Measurements from ENCODE around the gene DDX41.

Gene DDX41

DNA sequence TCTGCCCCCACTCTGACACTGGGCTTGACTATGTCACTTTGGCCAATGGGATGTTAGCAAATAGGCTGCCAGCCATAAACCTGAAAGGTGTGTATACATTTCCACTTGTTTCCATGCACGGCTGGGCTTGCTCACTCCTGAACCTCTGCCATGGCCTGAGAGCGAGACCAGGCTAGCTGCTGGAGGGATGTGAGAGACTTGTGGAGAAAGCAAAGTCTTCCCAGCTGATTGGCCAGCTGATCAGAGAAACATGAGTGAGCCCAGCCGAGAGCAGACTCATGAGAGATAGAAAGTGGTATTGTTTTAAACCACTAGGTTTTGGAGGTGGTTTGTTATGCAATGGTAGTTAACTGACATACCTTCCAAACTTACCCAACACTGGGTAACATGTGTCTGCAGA is 23.7 kb upstream of the DDX41 start:
- H3K9ac ChIP-seq (ENCODE audit: low read length): no peak overlapping the region
- no peaks in the 10 kb centered on the region for H3K4me1 ChIP-seq (ENCODE audit: insufficient read depth, low read length, severe bottlenecking)
- no peaks in the 10 kb centered on the region for H3K9me3 ChIP-seq (ENCODE audit: low read length)
- TF ChIP-seq, protein P1, sequence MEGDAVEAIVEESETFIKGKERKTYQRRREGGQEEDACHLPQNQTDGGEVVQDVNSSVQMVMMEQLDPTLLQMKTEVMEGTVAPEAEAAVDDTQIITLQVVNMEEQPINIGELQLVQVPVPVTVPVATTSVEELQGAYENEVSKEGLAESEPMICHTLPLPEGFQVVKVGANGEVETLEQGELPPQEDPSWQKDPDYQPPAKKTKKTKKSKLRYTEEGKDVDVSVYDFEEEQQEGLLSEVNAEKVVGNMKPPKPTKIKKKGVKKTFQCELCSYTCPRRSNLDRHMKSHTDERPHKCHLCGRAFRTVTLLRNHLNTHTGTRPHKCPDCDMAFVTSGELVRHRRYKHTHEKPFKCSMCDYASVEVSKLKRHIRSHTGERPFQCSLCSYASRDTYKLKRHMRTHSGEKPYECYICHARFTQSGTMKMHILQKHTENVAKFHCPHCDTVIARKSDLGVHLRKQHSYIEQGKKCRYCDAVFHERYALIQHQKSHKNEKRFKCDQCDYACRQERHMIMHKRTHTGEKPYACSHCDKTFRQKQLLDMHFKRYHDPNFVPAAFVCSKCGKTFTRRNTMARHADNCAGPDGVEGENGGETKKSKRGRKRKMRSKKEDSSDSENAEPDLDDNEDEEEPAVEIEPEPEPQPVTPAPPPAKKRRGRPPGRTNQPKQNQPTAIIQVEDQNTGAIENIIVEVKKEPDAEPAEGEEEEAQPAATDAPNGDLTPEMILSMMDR (IDR thresholded peaks at IDR 0.05; ENCODE audit: low read length): no peak
- TF ChIP-seq EZH2 (IDR thresholded peaks at IDR 0.05; ENCODE audit: borderline replicate concordance, low read length): no peak
- H3K36me3 ChIP-seq (ENCODE audit: insufficient read depth, low read length): peaks cover 65% of the 10 kb centered on the region
- no peaks in the 10 kb centered on the region for H3F3A ChIP-seq (ENCODE audit: insufficient read depth, low read length)
- no peak overlapping the region for H3K4me2 ChIP-seq (ENCODE audit: low read length)
- no peak overlapping the region for H3K4me3 ChIP-seq (ENCODE audit: low read depth, low read length, poor library complexity, severe bottlenecking)
- no peaks in the 10 kb centered on the region for H4K20me1 ChIP-seq (ENCODE audit: insufficient read depth, low read length)
- H3K27me3 ChIP-seq (ENCODE audit: insufficient read depth, low read length): no peaks in the 10 kb centered on the region
- H3K27ac ChIP-seq (ENCODE audit: low read depth, low read length, poor library complexity, severe bottlenecking): no peak overlapping the region
- no peak overlapping the region for H2AFZ ChIP-seq (ENCODE audit: low read length)
- no peaks in the 10 kb centered on the region for H3K9me2 ChIP-seq (ENCODE audit: low read depth, low read length)
- H3K79me2 ChIP-seq (ENCODE audit: insufficient read depth, low read length): peaks cover 34% of the 10 kb centered on the region

DNA sequence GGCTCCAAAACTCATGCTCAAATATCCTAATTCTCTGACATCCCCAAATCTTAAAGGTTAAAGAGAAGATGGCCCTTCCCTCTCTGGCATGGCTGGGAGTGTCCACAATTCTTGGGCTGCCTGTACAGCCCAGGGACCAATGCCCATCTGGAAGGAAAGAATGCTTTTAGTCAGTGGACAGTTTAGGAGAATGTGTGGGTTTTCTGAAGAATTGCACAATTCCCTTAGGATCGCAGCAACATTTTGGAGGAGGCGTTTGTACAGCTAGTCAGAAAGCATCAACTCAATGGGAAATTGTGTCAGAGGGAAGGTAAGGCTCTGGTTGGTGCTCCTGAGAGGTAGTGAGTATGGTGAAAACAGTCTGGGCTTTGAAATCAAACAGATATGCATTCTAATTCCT is 22.6 kb upstream of the DDX41 start:
- Histone ChIP-seq H3K9me2 (ENCODE audit: low read depth, low read length) (no peaks in the 10 kb centered on the region), H3F3A (ENCODE audit: insufficient read depth, low read length) (no peaks in the 10 kb centered on the region), H3K36me3 (ENCODE audit: insufficient read depth, low read length) (peaks cover 75% of the 10 kb centered on the region), H4K20me1 (ENCODE audit: insufficient read depth, low read length) (no peaks in the 10 kb centered on the region), H2AFZ (ENCODE audit: low read length) (no peak overlapping the region), H3K27me3 (ENCODE audit: insufficient read depth, low read length) (no peaks in the 10 kb centered on the region), H3K4me2 (ENCODE audit: low read length) (no peak overlapping the region), H3K4me3 (ENCODE audit: low read depth, low read length, poor library complexity, severe bottlenecking) (no peak overlapping the region), H3K27ac (ENCODE audit: low read depth, low read length, poor library complexity, severe bottlenecking) (no peak overlapping the region), H3K4me1 (ENCODE audit: insufficient read depth, low read length, severe bottlenecking) (no peaks in the 10 kb centered on the region), H3K79me2 (ENCODE audit: insufficient read depth, low read length) (peaks cover 30% of the 10 kb centered on the region), H3K9ac (ENCODE audit: low read length) (no peak overlapping the region), H3K9me3 (ENCODE audit: low read length) (no peaks in the 10 kb centered on the region)
- TF ChIP-seq, protein P1 (IDR thresholded peaks at IDR 0.05; ENCODE audit: low read length): no peak
- TF ChIP-seq EZH2 (IDR thresholded peaks at IDR 0.05; ENCODE audit: borderline replicate concordance, low read length): no peak

DNA sequence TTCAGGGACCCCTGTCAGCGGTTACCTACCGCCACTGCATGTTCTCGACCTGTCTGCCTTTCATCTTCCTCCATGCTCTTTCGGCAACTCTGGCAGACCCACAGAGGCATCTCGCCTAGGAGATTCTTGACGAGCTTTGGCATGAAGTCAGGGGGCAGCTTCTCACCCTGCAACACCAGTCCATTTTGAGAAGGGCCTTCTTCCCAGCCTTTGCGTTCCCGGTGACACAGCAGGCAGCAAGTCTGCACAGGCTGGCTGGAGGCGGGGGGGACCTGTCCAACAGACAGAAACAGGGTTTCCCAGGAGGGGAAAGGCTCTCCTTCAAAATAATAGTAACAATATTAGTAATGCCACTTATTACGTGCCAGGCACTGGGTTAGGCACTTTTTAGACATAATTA is 22.1 kb upstream of the DDX41 start:
- no peaks in the 10 kb centered on the region for H3K9me2 ChIP-seq (ENCODE audit: low read depth, low read length)
- no peak overlapping the region for H3K4me2 ChIP-seq (ENCODE audit: low read length)
- TF ChIP-seq EZH2 (IDR thresholded peaks at IDR 0.05; ENCODE audit: borderline replicate concordance, low read length): no peak
- TF ChIP-seq, protein P1 (IDR thresholded peaks at IDR 0.05; ENCODE audit: low read length): no peak
- H3K4me3 ChIP-seq (ENCODE audit: low read depth, low read length, poor library complexity, severe bottlenecking): no peak overlapping the region
- peaks cover 26% of the 10 kb centered on the region for H3K79me2 ChIP-seq (ENCODE audit: insufficient read depth, low read length)
- no peaks in the 10 kb centered on the region for H3K9me3 ChIP-seq (ENCODE audit: low read length)
- H3K27me3 ChIP-seq (ENCODE audit: insufficient read depth, low read length): no peaks in the 10 kb centered on the region
- H4K20me1 ChIP-seq (ENCODE audit: insufficient read depth, low read length): no peaks in the 10 kb centered on the region
- no peaks in the 10 kb centered on the region for H3F3A ChIP-seq (ENCODE audit: insufficient read depth, low read length)
- no peak overlapping the region for H3K9ac ChIP-seq (ENCODE audit: low read length)
- H2AFZ ChIP-seq (ENCODE audit: low read length): no peak overlapping the region
- no peaks in the 10 kb centered on the region for H3K4me1 ChIP-seq (ENCODE audit: insufficient read depth, low read length, severe bottlenecking)
- H3K36me3 ChIP-seq (ENCODE audit: insufficient read depth, low read length): peaks cover 77% of the 10 kb centered on the region
- H3K27ac ChIP-seq (ENCODE audit: low read depth, low read length, poor library complexity, severe bottlenecking): no peak overlapping the region

Data from OCI-LY1 (cell line).